ENCODE measurements around the gene ANKRD13A.
"Not testable (repeated sequence)": the region's sequence is repeated elsewhere in the genome, so short reads cannot be mapped to it uniquely, and the experiment has no call there.

The ANKRD13A gene

GRCh38 chr12:109986236-109986635, 13.0 kb upstream of the ANKRD13A start:
- DNase-seq, result not testable (repeated sequence)

- DNase-seq, result no peak
Measured at GRCh38 chr12:109987615-109988014, 11.6 kb upstream of the ANKRD13A start.

- no peak for DNase-seq
Measured at GRCh38 chr12:109988274-109988673, 11.0 kb upstream of the ANKRD13A start.

- DNase-seq, result no peak
Measured at GRCh38 chr12:109988903-109989302, 10.3 kb upstream of the ANKRD13A start.

- DNase-seq, result no peak
Measured at GRCh38 chr12:109989380-109989779, 9.8 kb upstream of the ANKRD13A start.

GRCh38 chr12:109991586-109991985, 7.6 kb upstream of the ANKRD13A start:
- no peak for DNase-seq

- DNase-seq, result no peak
Measured at GRCh38 chr12:109993091-109993490, 6.1 kb upstream of the ANKRD13A start.

- DNase-seq, result no peak
Measured at GRCh38 chr12:109994401-109995175, 4.6 kb upstream of the ANKRD13A start.

GRCh38 chr12:109995361-109995685, 3.9 kb upstream of the ANKRD13A start:
- no peak for DNase-seq

- DNase-seq, result peak; percentile 91
Measured at GRCh38 chr12:109995686-109996482, 3.3 kb upstream of the ANKRD13A start, which contains the start of gene GIT2. TSS of gene GIT2 (minus strand) at chr12:109996368. CDS start at chr12:109996224, 144 bp downstream.

- DNase-seq, result no peak
Measured at GRCh38 chr12:109996483-109996853, 2.8 kb upstream of the ANKRD13A start.

- DNase-seq, result no peak
Measured at GRCh38 chr12:109997393-109997792, 1.8 kb upstream of the ANKRD13A start.

- no peak for DNase-seq
Measured at GRCh38 chr12:109998241-109998903, 858 bp upstream of the ANKRD13A start.

- DNase-seq, result no peak
Measured at GRCh38 chr12:109999649-109999971, 380 bp downstream of the ANKRD13A start.

GRCh38 chr12:109999983-110000505, 814 bp downstream of the ANKRD13A start:
- no peak for DNase-seq

GRCh38 chr12:110001596-110001995, 2.4 kb downstream of the ANKRD13A start:
- no peak for DNase-seq

- DNase-seq, result no peak
Measured at GRCh38 chr12:110002676-110003515, 3.7 kb downstream of the ANKRD13A start.

GRCh38 chr12:110004598-110004997, 5.4 kb downstream of the ANKRD13A start:
- DNase-seq, result no peak

GRCh38 chr12:110005319-110005973, 6.2 kb downstream of the ANKRD13A start:
- DNase-seq, result no peak

- no peak for DNase-seq
Measured at GRCh38 chr12:110006115-110006514, 6.9 kb downstream of the ANKRD13A start.

GRCh38 chr12:110007881-110008280, 8.7 kb downstream of the ANKRD13A start:
- no peak for DNase-seq

Measured in NCI-H1105 treated with DMSO at 0.1 percent for 48 hours (cell line).